ENCODE measurements around the gene SLC17A3. TPM values are rescaled to one million over a fixed set of nuclear protein-coding genes. Genes with fewer than 3 reads are reported as not detected.

SLC17A3 gene
- total and polyA plus RNA-seq, 10 of the 15 experiments (the other 5 are each of a cell fraction or from before 2014, with no cell fraction given), result not detected

DNA sequence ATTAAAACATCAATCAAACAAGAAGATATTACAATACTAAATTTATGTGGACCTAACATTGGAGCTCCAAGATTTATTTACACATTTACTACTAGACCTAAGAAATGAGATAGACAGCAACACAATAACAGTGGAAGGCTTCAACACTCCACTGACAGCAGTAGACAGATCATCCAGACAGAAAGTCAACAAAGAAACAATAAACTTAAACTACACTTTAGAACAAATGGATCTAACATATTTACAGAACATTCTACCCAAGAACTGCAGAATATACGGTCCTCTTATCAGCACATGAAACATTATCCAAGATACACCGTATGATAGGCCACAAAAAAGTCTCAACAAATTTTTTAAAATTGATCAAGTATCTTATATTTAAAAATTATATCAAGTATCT, 69.2 kb downstream of the SLC17A3 start:
- ChIA-PET RAD21 (ENCODE audit: unreplicated experiment) (no interaction called here), SMC1A (ENCODE audit: uncharacterized antibody, unreplicated experiment) (no interaction called here), POLR2A (no interaction called here), CTCF (interaction anchor here (0.9 to 1.3 kb wide), 2 partner anchors 18 to 85 kb away, joined by 3 to 4 read pairs; no protein-coding TSS in a partner anchor)
- 88% methylated on average over 2 of the region's 2 CpGs for WGBS (ENCODE audit: insufficient coverage, insufficient replicate concordance, low lambda C conversion rate, missing lambda C conversion rate)
- Histone ChIP-seq H3K27ac (ENCODE audit: control insufficient read depth, insufficient read depth) (no peak overlapping the region), H3K4me2 (ENCODE audit: control insufficient read depth, insufficient read depth) (no peak overlapping the region), H3K4me3 (no peak overlapping the region), H3K36me3 (ENCODE audit: control insufficient read depth in 2 of 2, insufficient read depth in 2 of 2, low read length in 1 of 2) (no peaks in the 10 kb centered on the region), H3K4me1 (ENCODE audit: control insufficient read depth, insufficient read depth, low read length) (no peaks in the 10 kb centered on the region), H3K9ac (ENCODE audit: control insufficient read depth, insufficient read depth, low read length) (no peak overlapping the region), H3K27me3 (replicated peaks in 1 of 2; ENCODE audit: control insufficient read depth in 2 of 2, insufficient read depth in 2 of 2, low read length in 1 of 2) (peaks cover 0 to under 1% of the 10 kb centered on the region in 2 experiments; a peak in 1 of 4 replicates), H2AFZ (ENCODE audit: control insufficient read depth, low read depth, low read length) (no peak overlapping the region), H3K9me3 (replicated peaks; ENCODE audit: control insufficient read depth, insufficient read depth, low read length) (no peaks in the 10 kb centered on the region; the same call in 2 of the 3 replicates), H3K79me2 (ENCODE audit: control insufficient read depth, insufficient read depth, low read length) (no peaks in the 10 kb centered on the region), H4K20me1 (ENCODE audit: control insufficient read depth, insufficient read depth) (no peaks in the 10 kb centered on the region)
- DNase-seq (ENCODE audit: low read depth, low spot score) (no peak), FAIRE-seq (no peak), ATAC-seq (no peak)
- intact Hi-C loops (cut with micrococcal nuclease; ENCODE audit: unreplicated experiment), result no loop called here
- in situ Hi-C loops (cut with MboI), result no loop called here
- BruUV-seq (replicated peaks), result no TSS peak
- TF ChIP-seq RB1 (IDR thresholded peaks at IDR 0.05; ENCODE audit: borderline replicate concordance) (no peak), CEBPZ (IDR thresholded peaks at IDR 0.05; ENCODE audit: low read depth, low read length) (no peak)

GRCh38 chr6:25801436-25801835, 72.6 kb downstream of the SLC17A3 start:
- H3K9me3 ChIP-seq (replicated peaks; ENCODE audit: control insufficient read depth, insufficient read depth, low read length), result no peaks in the 10 kb centered on the region; the same call in 2 of the 3 replicates
- intact Hi-C loops (cut with micrococcal nuclease; ENCODE audit: unreplicated experiment), result no loop called here
- no peak overlapping the region for H3K27ac ChIP-seq (ENCODE audit: control insufficient read depth, insufficient read depth)
- ChIA-PET SMC1A (ENCODE audit: uncharacterized antibody, unreplicated experiment) (no interaction called here), CTCF (interaction anchor here (1.0 kb wide), 1 partner anchor 12 kb away, joined by 3 read pairs; no protein-coding TSS in a partner anchor), RAD21 (ENCODE audit: unreplicated experiment) (no interaction called here), POLR2A (no interaction called here)
- H3K27me3 ChIP-seq (replicated peaks in 1 of 2; ENCODE audit: control insufficient read depth in 2 of 2, insufficient read depth in 2 of 2, low read length in 1 of 2), result peaks cover 0 to 4% of the 10 kb centered on the region in 2 experiments; a peak in 2 of 4 replicates
- H3K4me2 ChIP-seq (ENCODE audit: control insufficient read depth, insufficient read depth), result no peak overlapping the region
- no peaks in the 10 kb centered on the region for H3K79me2 ChIP-seq (ENCODE audit: control insufficient read depth, insufficient read depth, low read length)
- in situ Hi-C loops (cut with MboI), result no loop called here
- no peak for DNase-seq (ENCODE audit: low read depth, low spot score)
- no peak overlapping the region for H2AFZ ChIP-seq (ENCODE audit: control insufficient read depth, low read depth, low read length)
- 57% methylated on average over 4 of the region's 4 CpGs for WGBS (ENCODE audit: insufficient coverage, insufficient replicate concordance, low lambda C conversion rate, missing lambda C conversion rate)
- no peak overlapping the region for H3K9ac ChIP-seq (ENCODE audit: control insufficient read depth, insufficient read depth, low read length)
- ATAC-seq, result no peak
- no peaks in the 10 kb centered on the region for H3K36me3 ChIP-seq (ENCODE audit: control insufficient read depth in 2 of 2, insufficient read depth in 2 of 2, low read length in 1 of 2)
- FAIRE-seq, result no peak
- no peak for TF ChIP-seq MEF2B (IDR thresholded peaks at IDR 0.05; ENCODE audit: partially characterized antibody, poor library complexity, severe bottlenecking)
- no peak for TF ChIP-seq NFXL1 (IDR thresholded peaks at IDR 0.05; ENCODE audit: borderline replicate concordance)
- TF ChIP-seq CEBPZ (IDR thresholded peaks at IDR 0.05; ENCODE audit: low read depth, low read length), result no peak
- TF ChIP-seq IKZF1 (conservative IDR thresholded peaks at IDR 0.05), result no peak
- no peak for TF ChIP-seq MYB (IDR thresholded peaks at IDR 0.05; ENCODE audit: borderline replicate concordance, low read depth, low read length)
- no peak for TF ChIP-seq ZSCAN29 (IDR thresholded peaks at IDR 0.05)
- no peak for TF ChIP-seq MAX (IDR thresholded peaks at IDR 0.05; ENCODE audit: low read depth, low read length)
- H4K20me1 ChIP-seq (ENCODE audit: control insufficient read depth, insufficient read depth), result no peaks in the 10 kb centered on the region
- BruUV-seq (replicated peaks), result no TSS peak
- H3K4me1 ChIP-seq (ENCODE audit: control insufficient read depth, insufficient read depth, low read length), result no peaks in the 10 kb centered on the region
- H3K4me3 ChIP-seq, result no peak overlapping the region
